Breast epithelium (tissue), 4 donors: ENCODE results near the gene DGUOK. TPM values are rescaled to one million over a fixed set of nuclear protein-coding genes. Genes with fewer than 3 reads are reported as not detected.
A peak's percentile ranks its signal among the peaks of the same experiment; 100 is the strongest.

ENCODE experiments used
- DNase-seq, 2 donors: peaks; one replicate each; pipeline ENCODE4 v3.0.0-alpha.2; 2019; ENCODE audit warnings: low spot score in 2 of 2
- H3K27ac ChIP-seq, 2 donors: fragments of 200-600 bp; sonication (generic) in 1 of 2; one replicate each; pipeline ENCODE4 v1.5.1; 2016 to 2019; ENCODE audit warnings: mild to moderate bottlenecking in 1 of 2
- H3K27me3 ChIP-seq, 2 donors: fragments of 200-600 bp; sonication (generic) in 1 of 2; one replicate each; pipeline versions ENCODE4 v1.5.1 to v1.6.0; 2017 to 2019; ENCODE audit warnings: control low read depth in 1 of 2, mild to moderate bottlenecking in 1 of 2
- H3K36me3 ChIP-seq: fragments of 200-600 bp; one replicate; pipeline ENCODE4 v1.5.1; 2019
- H3K4me1 ChIP-seq, 2 donors: fragments of 200-600 bp; sonication (generic); one replicate each; pipeline ENCODE4 v1.5.1; 2016 to 2019; ENCODE audit warnings: control low read depth in 1 of 2
- H3K4me3 ChIP-seq, 3 donors: fragments of 200-600 bp; sonication (generic); 1 replicate in 2 of 3; 2 replicates in 1 of 3; pipeline ENCODE4 v1.5.1; 2016 to 2019; ENCODE audit warnings: mild to moderate bottlenecking in 3 of 3, moderate library complexity in 2 of 3
- H3K9me3 ChIP-seq, 2 donors: fragments of 200-600 bp; sonication (generic) in 1 of 2; one replicate each; pipeline ENCODE4 v1.5.1; 2016 to 2019; ENCODE audit warnings: control low read depth in 1 of 2
- CTCF ChIP-seq, 3 donors: fragments of 450-650 bp; IDR thresholded peaks; one replicate each; pipeline ENCODE4 v1.5.1; 2016 to 2017; ENCODE audit warnings: antibody characterized with exemption in 3 of 3, mild to moderate bottlenecking in 3 of 3, moderate library complexity in 3 of 3
- POLR2A ChIP-seq: fragments of 450-650 bp; IDR thresholded peaks from one replicate; pipeline ENCODE4 v1.6.1; 2016; ENCODE audit warnings: antibody characterized with exemption, mild to moderate bottlenecking, moderate library complexity
- POLR2AphosphoS5 ChIP-seq, 3 donors: sonication (generic); formaldehyde crosslinking; IDR thresholded peaks; one replicate each; pipeline ENCODE4 v1.6.1; 2017; ENCODE audit warnings: antibody characterized with exemption in 3 of 3
- intact Hi-C: fragments of 100-400 bp; cut with DNase I; formaldehyde crosslinking; loops from one replicate; pipeline ENCODE4 v1.15.1; 2023; ENCODE audit warnings: low total_unique reads
- total RNA-seq, 3 donors: library from RNA; depleted of rRNA; stranded (reverse); fragments of >200 nt; gene quantifications; one replicate each; pipeline ENCODE4 v1.1.0, GENCODE V29; 2016

The DGUOK gene
- total RNA-seq, 3 donors from 2014 or later = 35.4 to 45.7 (median 42.3) TPM

DNA sequence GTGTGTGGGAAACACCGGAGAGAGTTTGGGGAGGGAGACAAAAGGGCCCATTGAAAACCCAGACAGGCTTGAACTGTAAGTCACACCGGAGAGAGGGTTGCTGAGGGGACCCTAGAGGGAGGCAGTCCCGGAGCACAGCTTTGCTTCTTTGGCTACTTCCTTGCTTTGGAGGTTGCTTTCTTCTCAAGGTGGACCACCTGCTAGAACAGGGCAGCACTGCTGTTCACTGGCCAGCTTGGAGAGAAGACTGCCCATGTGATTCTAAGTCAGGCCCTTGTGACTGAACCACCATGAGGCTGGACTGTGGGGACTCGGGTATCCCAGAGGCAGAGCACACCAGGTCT lies 29.5 kb upstream of the DGUOK start:
- Histone ChIP-seq H3K4me1 (peaks cover 3 to 8% of the 10 kb centered on the region in 2 donors), H3K9me3 (no peaks in the 10 kb centered on the region), H3K27ac (peak overlapping the region; percentile 87), H3K27me3 (no peaks in the 10 kb centered on the region), H3K36me3 (no peaks in the 10 kb centered on the region), H3K4me3 (peak overlapping the region in 2 of 3 donors; percentile 42 to 49)
- intact Hi-C loops = no loop called here
- DNase-seq = no peak
- TF ChIP-seq POLR2A = no peak
- no peak for TF ChIP-seq CTCF (IDR thresholded peaks at IDR 0.05)
- no peak for TF ChIP-seq POLR2AphosphoS5 (IDR thresholded peaks at IDR 0.05)

DNA sequence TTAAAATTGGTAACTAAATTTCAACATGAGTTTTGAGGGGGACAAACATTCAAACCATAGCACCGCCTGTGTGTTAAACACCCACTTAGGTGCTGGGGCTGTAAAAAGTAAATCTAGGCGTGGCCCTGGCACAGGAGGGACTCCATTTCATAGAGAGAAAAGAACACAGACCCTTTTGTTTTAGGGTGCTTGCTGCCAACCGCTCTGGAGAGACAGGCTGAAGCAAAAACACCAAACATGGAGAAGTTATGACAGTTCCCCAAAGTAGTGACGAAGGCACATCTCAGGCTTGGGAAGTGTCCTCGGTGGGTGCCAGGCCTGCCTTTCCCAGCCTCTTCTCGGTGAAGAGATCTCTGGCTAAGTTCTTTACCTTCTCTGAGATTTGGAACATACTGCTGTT lies 28.7 kb upstream of the DGUOK start:
- Histone ChIP-seq H3K27ac (peak overlapping the region; percentile 87), H3K4me1 (peaks cover 3 to 8% of the 10 kb centered on the region in 2 donors)

DNA sequence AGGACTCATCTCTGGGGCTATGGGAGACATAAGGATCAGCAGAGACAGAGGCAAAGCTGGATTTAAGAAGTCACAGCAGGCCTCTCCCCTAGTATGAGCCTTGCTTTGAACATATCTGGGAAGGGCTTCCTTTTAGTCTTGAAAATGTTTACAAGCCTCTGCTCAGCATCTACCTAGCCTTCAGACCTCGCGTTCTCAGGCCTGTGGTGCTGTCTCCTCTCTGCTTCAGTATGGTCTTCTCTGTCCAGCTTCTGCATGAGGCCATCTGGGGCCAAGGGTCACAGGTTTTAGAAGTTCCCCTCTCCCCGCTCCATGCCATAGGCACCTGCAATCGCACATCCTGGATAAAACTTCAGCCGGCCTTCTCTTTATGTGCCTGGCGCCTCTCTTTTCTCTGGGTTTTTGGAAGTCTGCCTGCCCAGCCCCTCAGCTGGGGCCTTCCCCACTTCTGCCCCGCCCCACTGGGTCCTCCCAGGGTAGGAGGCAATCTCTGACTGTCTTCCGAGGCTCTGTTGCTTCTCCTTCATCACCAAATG lies 26.8 kb upstream of the DGUOK start:
- TF ChIP-seq POLR2A = no peak
- TF ChIP-seq CTCF (IDR thresholded peaks at IDR 0.05) = no peak
- no peak for TF ChIP-seq POLR2AphosphoS5 (IDR thresholded peaks at IDR 0.05)
- Histone ChIP-seq H3K9me3 (no peaks in the 10 kb centered on the region), H3K4me3 (no peak overlapping the region), H3K27me3 (no peaks in the 10 kb centered on the region), H3K27ac (peak overlapping the region; percentile 0 to 52), H3K36me3 (no peaks in the 10 kb centered on the region), H3K4me1 (peaks cover 3 to 8% of the 10 kb centered on the region in 2 donors)
- intact Hi-C loops = no loop called here
- no peak for DNase-seq

More for the DNA sequence above, 28.7 kb upstream of the DGUOK start:
- intact Hi-C loops = no loop called here
- TF ChIP-seq POLR2AphosphoS5 (IDR thresholded peaks at IDR 0.05) = peak in 1 of 3 donors; percentile 24
- TF ChIP-seq POLR2A = no peak
- Histone ChIP-seq H3K36me3 (no peaks in the 10 kb centered on the region), H3K27me3 (no peaks in the 10 kb centered on the region), H3K4me3 (peak overlapping the region in 1 of 3 donors; percentile 49), H3K9me3 (no peaks in the 10 kb centered on the region)
- peak in 1 of 2 donors; percentile 86 for DNase-seq

DNA sequence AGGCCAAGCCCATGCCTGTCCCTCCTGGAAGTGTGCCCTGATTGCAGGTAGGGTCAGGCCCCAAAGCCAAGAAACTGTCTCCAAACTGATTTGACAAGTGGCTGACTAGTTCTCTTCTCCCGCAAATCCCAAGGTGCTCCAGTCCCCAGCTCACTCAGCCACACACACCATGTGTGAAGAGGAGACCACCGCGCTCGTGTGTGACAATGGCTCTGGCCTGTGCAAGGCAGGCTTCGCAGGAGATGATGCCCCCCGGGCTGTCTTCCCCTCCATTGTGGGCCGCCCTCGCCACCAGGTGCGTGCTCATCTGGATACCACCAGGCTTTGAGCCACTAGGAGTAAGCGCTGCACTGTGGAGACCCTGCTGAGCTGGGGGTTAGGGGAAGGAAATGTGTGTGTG lies 25.5 kb upstream of the DGUOK start:
- Histone ChIP-seq H3K9me3 (no peaks in the 10 kb centered on the region), H3K4me3 (no peak overlapping the region), H3K27me3 (no peaks in the 10 kb centered on the region), H3K27ac (peak overlapping the region; percentile 0 to 63), H3K36me3 (no peaks in the 10 kb centered on the region), H3K4me1 (peaks cover 3 to 8% of the 10 kb centered on the region in 2 donors)
- DNase-seq = no peak
- intact Hi-C loops = no loop called here
- no peak for TF ChIP-seq CTCF (IDR thresholded peaks at IDR 0.05)
- TF ChIP-seq POLR2AphosphoS5 (IDR thresholded peaks at IDR 0.05) = no peak
- TF ChIP-seq POLR2A = no peak

GRCh38 chr2:73902284-73902683 lies 24.4 kb upstream of the DGUOK start:
- Histone ChIP-seq H3K27me3 (no peaks in the 10 kb centered on the region), H3K9me3 (no peaks in the 10 kb centered on the region), H3K4me3 (no peak overlapping the region), H3K36me3 (no peaks in the 10 kb centered on the region), H3K27ac (no peak overlapping the region), H3K4me1 (peaks cover 2 to 3% of the 10 kb centered on the region in 2 donors)
- no peak for DNase-seq
- intact Hi-C loops = no loop called here
- TF ChIP-seq POLR2AphosphoS5 (IDR thresholded peaks at IDR 0.05) (no peak), CTCF (IDR thresholded peaks at IDR 0.05) (no peak), POLR2A (no peak)
